HCT116 (cell line): ENCODE measurements around the gene A4GNT. TPM values are rescaled to one million over a fixed set of nuclear protein-coding genes. Genes with fewer than 3 reads are reported as not detected.

Experiments used
- ATAC-seq: fragments of 200-7000 bp; cut with Tn5 transposase; 2 replicates; pipeline ENCODE4 v1.9.1; 2020; ENCODE audit warnings: mild to moderate bottlenecking, moderate library complexity
- BruUV-seq: library from RNA; stranded (reverse); fragments of 400-500 nt; replicated peaks from 2 replicates; lab custom pipeline; 2021; lab: Mats Ljungman, UMichigan
- CTCF ChIA-PET: fragments of 300-600 bp; sonication (Branson Sonifier 250); formaldehyde crosslinking; loops from one replicate; lab custom pipeline; 2021; ENCODE audit warnings: antibody characterized with exemption; lab: Charles Lee
- POLR2A ChIA-PET: fragments of 300-600, 350-600 bp; sonication (Branson Sonifier 250); formaldehyde crosslinking; loops from one replicate; lab custom pipeline; 2021; ENCODE audit warnings: antibody characterized with exemption; lab: Charles Lee
- RAD21 ChIA-PET, 2 experiments: fragments of 300-600 bp; sonication (Branson Sonifier 250); formaldehyde crosslinking; loops; one replicate each; lab custom pipeline; 2023; ENCODE audit warnings: low total read pairs in 2 of 2; ENCODE audit not compliant: uncharacterized antibody in 2 of 2, unreplicated experiment in 2 of 2, low non-redundant PET in 1 of 2; lab: Charles Lee
- DNase-seq: peaks from one replicate; pipeline ENCODE4 v3.0.0-alpha.2; 2010; ENCODE audit warnings: low read depth, low spot score
- H2AFZ ChIP-seq: fragments of 200-600 bp; shearing (Covaris generic), sonication (generic); 2 replicates; pipeline ENCODE4 v1.6.1; 2017; ENCODE audit warnings: low read depth, mixed run types, mixed read lengths, antibody characterized with exemption, low read length; ENCODE audit not compliant: poor library complexity, severe bottlenecking
- H3K27ac ChIP-seq: 2 replicates; pipeline ENCODE4 v1.5.1; 2012; ENCODE audit warnings: low read depth, low read length
- H3K27me3 ChIP-seq: fragments of 200-600 bp; sonication (generic); 2 replicates; pipeline ENCODE4 v1.6.1; 2016; ENCODE audit warnings: mixed run types, low read length, mixed read lengths; ENCODE audit not compliant: insufficient read depth
- H3K36me3 ChIP-seq, 2 experiments: fragments of 200-500 bp in 1 of 2; fragments of 200-600 bp in 1 of 2; sonication (Bioruptor generic) in 1 of 2; sonication (generic) in 1 of 2; 2 replicates each; pipeline versions ENCODE4 v1.5.1 to v1.6.1; 2014 to 2016; ENCODE audit warnings: low read length in 2 of 2, inconsistent platforms in 1 of 2, mixed read lengths in 1 of 2, mixed run types in 1 of 2; ENCODE audit not compliant: insufficient read depth in 2 of 2, control insufficient read depth in 1 of 2
- H3K4me1 ChIP-seq, 2 experiments: fragments of 200-600 bp in 1 of 2; sonication (generic) in 1 of 2; 2 replicates each; pipeline versions ENCODE4 v1.5.1 to v1.6.1; 2012 to 2017; ENCODE audit warnings: low read length in 2 of 2, inconsistent platforms in 1 of 2, mild to moderate bottlenecking in 1 of 2, mixed read lengths in 1 of 2, mixed run types in 1 of 2, moderate library complexity in 1 of 2; ENCODE audit not compliant: insufficient read depth in 2 of 2, control insufficient read depth in 1 of 2
- H3K4me2 ChIP-seq: fragments of 200-600 bp; sonication (generic); 2 replicates; pipeline ENCODE4 v1.6.1; 2017; ENCODE audit warnings: mixed run types, low read length, mixed read lengths
- H3K4me3 ChIP-seq, 2 experiments: fragments of 200-600 bp in 1 of 2; sonication (generic) in 1 of 2; replicated peaks in 1 of 2; 2 replicates each; pipeline ENCODE4 v1.5.1; 2011 to 2016; ENCODE audit warnings: low read length in 2 of 2, control low read depth in 1 of 2, low read depth in 1 of 2, mild to moderate bottlenecking in 1 of 2, mixed read lengths in 1 of 2, mixed run types in 1 of 2
- H3K79me2 ChIP-seq: fragments of 200-600 bp; sonication (generic); 2 replicates; pipeline ENCODE4 v1.6.1; 2017; ENCODE audit warnings: mild to moderate bottlenecking, mixed run types, low read length, moderate library complexity, mixed read lengths; ENCODE audit not compliant: insufficient read depth
- H3K9ac ChIP-seq: fragments of 200-600 bp; sonication (generic); 2 replicates; pipeline ENCODE4 v1.6.1; 2016; ENCODE audit warnings: low read length, mixed read lengths
- H3K9me2 ChIP-seq: fragments of 200-600 bp; sonication (generic), shearing (Covaris generic); 2 replicates; pipeline ENCODE4 v1.6.1; 2017; ENCODE audit warnings: mixed run types, mild to moderate bottlenecking, moderate library complexity; ENCODE audit not compliant: insufficient read depth
- H3K9me3 ChIP-seq, 2 experiments: fragments of 200-500 bp in 1 of 2; fragments of 200-600 bp in 1 of 2; sonication (Bioruptor generic) in 1 of 2; sonication (generic) in 1 of 2; 2 replicates each; pipeline ENCODE4 v1.6.1; 2014 to 2017; ENCODE audit warnings: low read length in 2 of 2, mixed read lengths in 2 of 2, inconsistent platforms in 1 of 2, low read depth in 1 of 2, mild to moderate bottlenecking in 1 of 2, mixed run types in 1 of 2, moderate library complexity in 1 of 2; ENCODE audit not compliant: control insufficient read depth in 1 of 2, insufficient read depth in 1 of 2
- H4K20me1 ChIP-seq: fragments of 200-600 bp; sonication (generic), shearing (Covaris generic); 2 replicates; pipeline ENCODE4 v1.6.1; 2017; ENCODE audit warnings: mixed run types, mild to moderate bottlenecking, moderate library complexity; ENCODE audit not compliant: insufficient read depth
- ATF3 ChIP-seq: IDR thresholded peaks from 2 replicates; pipeline ENCODE4 v1.6.1; 2012
- ELF1 ChIP-seq: IDR thresholded peaks from 2 replicates; pipeline ENCODE4 v1.6.1; 2012; ENCODE audit warnings: low read depth, borderline replicate concordance
- EZH2phosphoT487 ChIP-seq: fragments of 200-600 bp; IDR thresholded peaks from 2 replicates; pipeline ENCODE4 v1.6.1; 2018; ENCODE audit warnings: antibody characterized with exemption, borderline replicate concordance
- JUND ChIP-seq: IDR thresholded peaks from 2 replicates; pipeline ENCODE4 v1.6.1; 2012
- RAD21 ChIP-seq: IDR thresholded peaks from 2 replicates; pipeline ENCODE4 v1.6.1; 2012; ENCODE audit warnings: low read depth, mild to moderate bottlenecking
- REST ChIP-seq: IDR thresholded peaks from 2 replicates; pipeline ENCODE4 v1.6.1; 2012; ENCODE audit warnings: low read depth
- SP1 ChIP-seq: IDR thresholded peaks from 2 replicates; pipeline ENCODE4 v1.6.1; 2012; ENCODE audit warnings: low read depth
- SRF ChIP-seq: IDR thresholded peaks from 2 replicates; pipeline ENCODE4 v1.6.1; 2012; ENCODE audit warnings: low read depth
- TCF7L2 ChIP-seq: IDR thresholded peaks from 2 replicates; pipeline ENCODE4 v1.7.0; 2011; ENCODE audit warnings: borderline replicate concordance, inconsistent platforms; ENCODE audit not compliant: insufficient read depth, insufficient read length; ENCODE audit errors: extremely low read depth
- ZBTB33 ChIP-seq: IDR thresholded peaks from 2 replicates; pipeline ENCODE4 v1.6.1; 2011; ENCODE audit warnings: mild to moderate bottlenecking, low read length, moderate library complexity; ENCODE audit not compliant: insufficient replicate concordance; ENCODE audit errors: extremely low read depth
- ZFX ChIP-seq: fragments of 450-650 bp; IDR thresholded peaks from 2 replicates; pipeline ENCODE4 v1.6.1; 2017
- ZNF274 ChIP-seq: fragments of 200-500 bp; sonication (Bioruptor generic); IDR thresholded peaks from 2 replicates; pipeline ENCODE4 v1.6.1; 2014; ENCODE audit warnings: mild to moderate bottlenecking, low read depth, low read length, inconsistent platforms
- intact Hi-C: fragments of 100-400 bp; cut with micrococcal nuclease; formaldehyde crosslinking; loops from 2 replicates; pipeline ENCODE4 v1.10.0; 2022
- total RNA-seq: library from RNA; stranded (reverse); gene quantifications from one replicate; pipeline ENCODE4 v1.2.1, GENCODE V29; 2021; ENCODE audit not compliant: unreplicated experiment

The A4GNT gene
- total RNA-seq, 1 experiment from 2014 or later, result not detected

DNA sequence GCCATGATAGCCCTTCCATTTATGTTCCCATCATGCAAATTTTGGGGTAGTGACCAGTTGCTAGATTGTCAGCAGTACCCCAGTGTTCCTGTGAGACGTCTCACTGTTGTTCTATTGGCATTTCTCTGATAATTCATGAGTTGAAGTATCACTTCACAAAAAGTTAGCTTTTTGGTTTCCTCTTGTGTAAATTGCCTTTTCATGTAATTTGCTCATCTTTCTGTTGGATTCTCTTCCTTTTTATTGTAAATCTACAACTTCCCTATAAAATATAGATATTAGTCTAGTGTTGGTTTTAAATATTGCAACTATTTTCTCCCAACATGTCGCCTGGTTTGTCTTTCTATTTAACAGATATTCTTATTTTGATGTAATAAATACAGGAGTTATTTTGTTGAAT lies 7.5 kb upstream of the A4GNT start:
- no peaks in the 10 kb centered on the region for H3K36me3 ChIP-seq
- ATAC-seq, result no peak
- H3K9me2 ChIP-seq, result no peaks in the 10 kb centered on the region
- H3K79me2 ChIP-seq, result no peaks in the 10 kb centered on the region
- no peak overlapping the region for H3K27ac ChIP-seq
- CTCF ChIA-PET, result no interaction called here
- BruUV-seq, result no TSS peak
- H3K9ac ChIP-seq, result no peak overlapping the region
- no peak for DNase-seq
- intact Hi-C loops, result no loop called here
- H3K4me2 ChIP-seq, result no peak overlapping the region
- H2AFZ ChIP-seq, result no peak overlapping the region
- no peaks in the 10 kb centered on the region for H3K9me3 ChIP-seq
- no peaks in the 10 kb centered on the region for H3K27me3 ChIP-seq
- no peaks in the 10 kb centered on the region for H3K4me1 ChIP-seq
- RAD21 ChIA-PET, result no interaction called here
- POLR2A ChIA-PET, result no interaction called here
- H3K4me3 ChIP-seq, result no peak overlapping the region
- H4K20me1 ChIP-seq, result no peaks in the 10 kb centered on the region
- TF ChIP-seq RAD21, result no peak
- TF ChIP-seq ZBTB33, result no peak
- TF ChIP-seq JUND, result no peak
- no peak for TF ChIP-seq ATF3
- no peak for TF ChIP-seq SRF
- no peak for TF ChIP-seq ZFX
- no peak for TF ChIP-seq EZH2phosphoT487
- no peak for TF ChIP-seq ELF1
- no peak for TF ChIP-seq REST
- no peak for TF ChIP-seq SP1
- no peak for TF ChIP-seq TCF7L2
- TF ChIP-seq ZNF274, result no peak
